Activated gamma-delta T cell treated with Interleukin-2 at 50 U/mL for 16 hours (primary cell): ENCODE results near the gene STIMATE.
A peak's percentile ranks its signal among the peaks of the same experiment; 100 is the strongest.

Experiments used
- DNase-seq: peaks from one replicate; pipeline ENCODE4 v3.0.0-alpha.2; 2020

STIMATE gene

GRCh38 chr3:52897130-52898122, at the start of gene STIMATE:
STIMATE (minus strand) TSS chr3:52897548; CDS start chr3:52897450, 98 bp downstream.
- peak; percentile 79 for DNase-seq

- no peak for DNase-seq
Measured at GRCh38 chr3:52939600-52939999, 42.3 kb upstream of the STIMATE start.

- DNase-seq, result peak; percentile 47
Measured at GRCh38 chr3:52934630-52935530, 37.5 kb upstream of the STIMATE start.

- DNase-seq, result no peak
Measured at GRCh38 chr3:52931889-52932288, 34.5 kb upstream of the STIMATE start.

- DNase-seq, result no peak
Measured at GRCh38 chr3:52931328-52931727, 34.0 kb upstream of the STIMATE start.

- DNase-seq, result no peak
Measured at GRCh38 chr3:52930748-52931147, 33.4 kb upstream of the STIMATE start.

- DNase-seq, result no peak
Measured at GRCh38 chr3:52926554-52926953, 29.2 kb upstream of the STIMATE start.

GRCh38 chr3:52925405-52926313, 28.3 kb upstream of the STIMATE start:
- no peak for DNase-seq

- no peak for DNase-seq
Measured at GRCh38 chr3:52923963-52924362, 26.6 kb upstream of the STIMATE start.

GRCh38 chr3:52920841-52921240, 23.5 kb upstream of the STIMATE start:
- DNase-seq, result no peak

- DNase-seq, result no peak
Measured at GRCh38 chr3:52917044-52917443, 19.7 kb upstream of the STIMATE start.

GRCh38 chr3:52915294-52915693, 17.9 kb upstream of the STIMATE start:
- no peak for DNase-seq

GRCh38 chr3:52912885-52913731, 15.8 kb upstream of the STIMATE start:
- no peak for DNase-seq

GRCh38 chr3:52910823-52911222, 13.5 kb upstream of the STIMATE start:
- no peak for DNase-seq

GRCh38 chr3:52907497-52907896, 10.1 kb upstream of the STIMATE start:
- DNase-seq, result no peak

GRCh38 chr3:52904552-52904951, 7.2 kb upstream of the STIMATE start:
- no peak for DNase-seq

GRCh38 chr3:52904000-52904399, 6.7 kb upstream of the STIMATE start:
- DNase-seq, result no peak

- no peak for DNase-seq
Measured at GRCh38 chr3:52896613-52897012, 735 bp downstream of the STIMATE start.

- DNase-seq, result no peak
Measured at GRCh38 chr3:52896151-52896550, 1.2 kb downstream of the STIMATE start.

GRCh38 chr3:52895418-52895817, 1.9 kb downstream of the STIMATE start:
- no peak for DNase-seq

- DNase-seq, result no peak
Measured at GRCh38 chr3:52894756-52895155, 2.6 kb downstream of the STIMATE start.
